Cardiac muscle cell (in vitro differentiated cells and primary cell): ENCODE measurements around the gene AUTS2. TPM values are rescaled to one million over a fixed set of nuclear protein-coding genes. Genes with fewer than 3 reads are reported as not detected.

Source experiments
- DNase-seq, 2 donors: peaks; one replicate each; pipeline versions ENCODE4 v3.0.0 to v3.0.0-alpha.2; 2010 to 2017; ENCODE audit warnings: low read depth in 1 of 2, low spot score in 1 of 2
- H3K27ac ChIP-seq: fragments of 200-600 bp; sonication (generic); 2 replicates; pipeline ENCODE4 v1.5.1; 2016
- H3K27me3 ChIP-seq: fragments of 200-600 bp; sonication (generic); 2 replicates; pipeline ENCODE4 v1.6.0; 2016; ENCODE audit warnings: control low read depth
- H3K36me3 ChIP-seq: fragments of 200-600 bp; sonication (generic); 2 replicates; pipeline ENCODE4 v1.5.1; 2016; ENCODE audit warnings: control low read depth
- H3K4me1 ChIP-seq: fragments of 200-600 bp; sonication (generic); 2 replicates; pipeline ENCODE4 v1.8.1; 2017; ENCODE audit warnings: low read depth, mild to moderate bottlenecking, mixed run types
- H3K4me3 ChIP-seq: fragments of 200-600 bp; sonication (generic); 2 replicates; pipeline ENCODE4 v1.5.1; 2016; ENCODE audit warnings: mild to moderate bottlenecking
- H3K9me3 ChIP-seq: fragments of 200-600 bp; sonication (generic); 2 replicates; pipeline ENCODE4 v1.5.1; 2017; ENCODE audit warnings: low read depth, mild to moderate bottlenecking, control low read depth
- CTCF ChIP-seq: IDR thresholded peaks from 2 replicates; pipeline ENCODE4 v1.5.1; 2012; ENCODE audit warnings: low read depth, mild to moderate bottlenecking, low read length
- polyA plus RNA-seq: library from polyadenylated mRNA; unstranded; fragments of >200 nt; fragmentation: Nextera tagmentation; extraction: Ambion mirVana; gene quantifications from 2 replicates; pipeline ENCODE4 v1.2.1, GENCODE V29; 2016
- total RNA-seq: library from RNA; depleted of rRNA; stranded (reverse); fragments of >200 nt; gene quantifications from 2 replicates; pipeline ENCODE4 v1.2.3, GENCODE V29; 2016

The AUTS2 gene
- total and polyA plus RNA-seq, 2 experiments from 2014 or later, result 41.0 to 45.5 TPM

- H3K27me3 ChIP-seq, result peaks cover 4% of the 10 kb centered on the region
- no peak overlapping the region for H3K4me3 ChIP-seq
- H3K4me1 ChIP-seq, result no peaks in the 10 kb centered on the region
- H3K27ac ChIP-seq, result no peak overlapping the region
- no peaks in the 10 kb centered on the region for H3K9me3 ChIP-seq
- no peak for TF ChIP-seq CTCF
- no peaks in the 10 kb centered on the region for H3K36me3 ChIP-seq
- DNase-seq, result no peak
These were observed 1040.2 kb downstream of the AUTS2 start for GRCh38 chr7:70638158-70639107.

GRCh38 chr7:70640266-70640833 lies 1042.1 kb downstream of the AUTS2 start:
- peaks cover 4% of the 10 kb centered on the region for H3K27me3 ChIP-seq
- no peak for TF ChIP-seq CTCF
- H3K36me3 ChIP-seq, result no peaks in the 10 kb centered on the region
- no peak overlapping the region for H3K27ac ChIP-seq
- no peaks in the 10 kb centered on the region for H3K4me1 ChIP-seq
- H3K9me3 ChIP-seq, result no peaks in the 10 kb centered on the region
- no peak for DNase-seq
- H3K4me3 ChIP-seq, result no peak overlapping the region

- DNase-seq, result no peak
- no peaks in the 10 kb centered on the region for H3K9me3 ChIP-seq
- no peak overlapping the region for H3K4me3 ChIP-seq
- H3K4me1 ChIP-seq, result no peaks in the 10 kb centered on the region
- no peak overlapping the region for H3K27ac ChIP-seq
- no peak for TF ChIP-seq CTCF
- peaks cover 4% of the 10 kb centered on the region for H3K27me3 ChIP-seq
- no peaks in the 10 kb centered on the region for H3K36me3 ChIP-seq
These were observed 1043.6 kb downstream of the AUTS2 start for GRCh38 chr7:70641882-70642281.

GRCh38 chr7:70645279-70645678 lies 1047.0 kb downstream of the AUTS2 start:
- Histone ChIP-seq H3K36me3 (no peaks in the 10 kb centered on the region), H3K27ac (no peak overlapping the region), H3K4me3 (no peak overlapping the region), H3K27me3 (no peaks in the 10 kb centered on the region), H3K4me1 (no peaks in the 10 kb centered on the region), H3K9me3 (no peaks in the 10 kb centered on the region)
- no peak for DNase-seq
- no peak for TF ChIP-seq CTCF

- H3K4me3 ChIP-seq, result no peak overlapping the region
- H3K4me1 ChIP-seq, result no peaks in the 10 kb centered on the region
- H3K27me3 ChIP-seq, result no peaks in the 10 kb centered on the region
- H3K9me3 ChIP-seq, result no peaks in the 10 kb centered on the region
- TF ChIP-seq CTCF, result no peak
- H3K36me3 ChIP-seq, result no peaks in the 10 kb centered on the region
- no peak for DNase-seq
- H3K27ac ChIP-seq, result no peak overlapping the region
These were observed 1047.6 kb downstream of the AUTS2 start for GRCh38 chr7:70645876-70646351.
